Uterus (tissue), 4 donors: ENCODE data around the gene GMPPB. TPM values are rescaled to one million over a fixed set of nuclear protein-coding genes. Genes with fewer than 3 reads are reported as not detected.

Experiments used
- DNase-seq, 2 donors: peaks; one replicate each; pipeline ENCODE4 v3.0.0-alpha.2; 2019 to 2020
- H3K27ac ChIP-seq, 2 donors: fragments of 200-600 bp; sonication (generic); 1 replicate in 1 of 2; 2 replicates in 1 of 2; pipeline ENCODE4 v1.5.1; 2016 to 2018
- H3K27me3 ChIP-seq, 2 donors: fragments of 200-600 bp; sonication (generic); one replicate each; pipeline ENCODE4 v1.5.1; 2018 to 2019; ENCODE audit warnings: control low read depth in 1 of 2
- H3K36me3 ChIP-seq, 2 donors: fragments of 200-600 bp; sonication (generic); one replicate each; pipeline ENCODE4 v1.5.1; 2019; ENCODE audit warnings: control low read depth in 1 of 2
- H3K4me1 ChIP-seq, 2 donors: fragments of 200-600 bp; sonication (generic); one replicate each; pipeline ENCODE4 v1.5.1; 2018 to 2019; ENCODE audit warnings: control low read depth in 1 of 2
- H3K4me3 ChIP-seq, 2 donors: fragments of 200-600 bp; sonication (generic); 1 replicate in 1 of 2; 2 replicates in 1 of 2; pipeline ENCODE4 v1.5.1; 2018 to 2019; ENCODE audit warnings: mild to moderate bottlenecking in 1 of 2
- H3K9me3 ChIP-seq, 2 donors: fragments of 200-600 bp; sonication (generic); one replicate each; pipeline ENCODE4 v1.5.1; 2019; ENCODE audit warnings: control low read depth in 1 of 2
- POLR2A ChIP-seq, 2 donors: fragments of 450-650 bp; IDR thresholded peaks; one replicate each; pipeline ENCODE4 v1.6.1; 2016; ENCODE audit warnings: antibody characterized with exemption in 2 of 2, mild to moderate bottlenecking in 1 of 2, moderate library complexity in 1 of 2
- intact Hi-C: fragments of 100-400 bp; cut with DNase I; formaldehyde crosslinking; loops from one replicate; pipeline ENCODE4 v1.15.1; 2023; ENCODE audit warnings: low total_unique reads
- total RNA-seq, 4 donors: library from RNA; depleted of rRNA in 3 of 4; stranded (reverse); fragments of >200 nt in 3 of 4; gene quantifications; one replicate each; pipeline versions ENCODE4 v1.1.0 to v1.2.4, GENCODE V29; 2014 to 2023
- TF ChIP-seq, protein P1 (sequence below), 4 experiments: fragments of 200-600 bp in 2 of 4; fragments of 450-650 bp in 2 of 4; sonication (generic) in 2 of 4; IDR thresholded peaks; one replicate each; pipeline ENCODE4 v1.5.1; 2016 to 2019; ENCODE audit warnings: antibody characterized with exemption in 4 of 4, mild to moderate bottlenecking in 2 of 4, moderate library complexity in 1 of 4
- donor health status: DM: yes; HTN: yes; CAD: no.

Gene GMPPB
- total RNA-seq, 4 donors from 2014 or later = 7.7 to 44.8 (median 27.1) TPM

DNA sequence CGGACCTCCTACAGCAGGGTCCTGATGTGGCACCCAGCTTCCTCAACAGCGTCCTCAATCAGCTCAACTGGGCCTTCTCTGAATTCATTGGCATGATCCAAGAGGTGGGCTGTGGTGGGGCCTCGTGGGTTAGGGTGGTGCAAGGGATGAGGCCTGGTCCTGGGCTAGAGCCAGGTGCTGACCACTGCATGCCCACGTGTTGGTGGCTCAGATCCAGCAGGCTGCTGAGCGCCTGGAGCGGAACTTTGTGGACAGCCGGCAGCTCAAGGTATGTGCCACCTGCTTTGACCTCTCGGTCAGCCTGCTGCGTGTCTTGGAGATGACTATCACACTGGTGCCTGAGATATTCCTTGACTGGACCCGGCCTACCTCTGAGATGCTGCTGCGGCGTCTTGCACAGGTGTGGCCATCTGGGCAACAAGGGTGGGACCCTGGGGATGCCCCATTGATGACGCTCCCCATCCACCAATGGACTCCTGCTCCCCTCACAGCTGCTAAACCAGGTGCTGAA, 8.1 kb downstream of the GMPPB start:
- H3K4me3 ChIP-seq = no peak overlapping the region
- H3K9me3 ChIP-seq = no peaks in the 10 kb centered on the region
- intact Hi-C loops = no loop called here
- H3K4me1 ChIP-seq = peaks cover 0 to 4% of the 10 kb centered on the region in 2 donors
- no peaks in the 10 kb centered on the region for H3K36me3 ChIP-seq
- H3K27me3 ChIP-seq = no peaks in the 10 kb centered on the region
- DNase-seq = peak in 1 of 2 donors; percentile 22
- H3K27ac ChIP-seq = no peak overlapping the region
- TF ChIP-seq, protein P1, sequence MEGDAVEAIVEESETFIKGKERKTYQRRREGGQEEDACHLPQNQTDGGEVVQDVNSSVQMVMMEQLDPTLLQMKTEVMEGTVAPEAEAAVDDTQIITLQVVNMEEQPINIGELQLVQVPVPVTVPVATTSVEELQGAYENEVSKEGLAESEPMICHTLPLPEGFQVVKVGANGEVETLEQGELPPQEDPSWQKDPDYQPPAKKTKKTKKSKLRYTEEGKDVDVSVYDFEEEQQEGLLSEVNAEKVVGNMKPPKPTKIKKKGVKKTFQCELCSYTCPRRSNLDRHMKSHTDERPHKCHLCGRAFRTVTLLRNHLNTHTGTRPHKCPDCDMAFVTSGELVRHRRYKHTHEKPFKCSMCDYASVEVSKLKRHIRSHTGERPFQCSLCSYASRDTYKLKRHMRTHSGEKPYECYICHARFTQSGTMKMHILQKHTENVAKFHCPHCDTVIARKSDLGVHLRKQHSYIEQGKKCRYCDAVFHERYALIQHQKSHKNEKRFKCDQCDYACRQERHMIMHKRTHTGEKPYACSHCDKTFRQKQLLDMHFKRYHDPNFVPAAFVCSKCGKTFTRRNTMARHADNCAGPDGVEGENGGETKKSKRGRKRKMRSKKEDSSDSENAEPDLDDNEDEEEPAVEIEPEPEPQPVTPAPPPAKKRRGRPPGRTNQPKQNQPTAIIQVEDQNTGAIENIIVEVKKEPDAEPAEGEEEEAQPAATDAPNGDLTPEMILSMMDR (IDR thresholded peaks at IDR 0.05) = no peak
- no peak for TF ChIP-seq POLR2A (IDR thresholded peaks at IDR 0.05)

DNA sequence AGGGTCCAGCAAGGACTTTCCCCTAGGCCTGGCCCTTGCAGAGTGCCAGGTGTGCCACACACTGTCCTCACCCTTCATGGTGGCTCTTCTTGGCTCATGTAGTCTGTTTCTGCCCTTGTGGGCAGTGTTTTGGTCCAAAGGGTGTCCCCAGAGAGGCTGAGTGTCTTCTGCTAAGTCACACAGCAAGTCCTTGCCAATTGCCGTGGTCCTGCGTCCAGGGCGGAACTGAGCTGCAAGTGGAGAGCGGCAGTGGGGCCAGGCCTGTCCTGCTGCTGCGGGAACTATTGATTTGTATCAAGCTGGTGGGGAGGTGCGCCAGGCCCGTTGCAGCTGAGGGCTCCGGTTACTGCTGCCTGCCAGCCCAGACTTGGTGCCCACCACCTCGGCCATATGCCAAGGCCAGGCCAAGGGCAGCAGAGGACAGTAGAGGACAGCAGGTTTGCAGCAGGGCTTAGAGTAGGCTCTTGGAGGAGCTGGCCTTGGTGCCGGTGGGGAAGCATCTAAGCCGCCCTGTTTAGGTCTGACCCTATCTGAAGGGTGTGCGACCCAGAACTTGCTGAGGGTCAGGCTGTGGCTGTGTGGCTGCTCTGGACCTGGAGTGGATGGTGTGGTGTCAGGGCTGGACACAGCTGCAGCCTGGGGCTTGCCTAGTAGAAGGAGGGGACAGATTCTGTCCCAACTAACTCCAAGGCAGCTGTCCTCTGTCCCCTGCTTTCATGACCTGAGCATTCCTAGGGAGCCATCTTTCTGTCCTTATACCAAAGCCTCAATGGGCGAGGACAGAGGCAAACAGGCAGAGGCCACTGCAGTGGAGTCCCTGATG, 8.8 kb downstream of the GMPPB start:
- intact Hi-C loops = no loop called here
- TF ChIP-seq, protein P1 (IDR thresholded peaks at IDR 0.05) = no peak
- no peak for TF ChIP-seq POLR2A (IDR thresholded peaks at IDR 0.05)
- H3K27me3 ChIP-seq = no peaks in the 10 kb centered on the region
- H3K4me1 ChIP-seq = peaks cover 0 to 4% of the 10 kb centered on the region in 2 donors
- H3K36me3 ChIP-seq = no peaks in the 10 kb centered on the region
- no peak for DNase-seq
- no peaks in the 10 kb centered on the region for H3K9me3 ChIP-seq
- H3K27ac ChIP-seq = no peak overlapping the region
- no peak overlapping the region for H3K4me3 ChIP-seq

DNA sequence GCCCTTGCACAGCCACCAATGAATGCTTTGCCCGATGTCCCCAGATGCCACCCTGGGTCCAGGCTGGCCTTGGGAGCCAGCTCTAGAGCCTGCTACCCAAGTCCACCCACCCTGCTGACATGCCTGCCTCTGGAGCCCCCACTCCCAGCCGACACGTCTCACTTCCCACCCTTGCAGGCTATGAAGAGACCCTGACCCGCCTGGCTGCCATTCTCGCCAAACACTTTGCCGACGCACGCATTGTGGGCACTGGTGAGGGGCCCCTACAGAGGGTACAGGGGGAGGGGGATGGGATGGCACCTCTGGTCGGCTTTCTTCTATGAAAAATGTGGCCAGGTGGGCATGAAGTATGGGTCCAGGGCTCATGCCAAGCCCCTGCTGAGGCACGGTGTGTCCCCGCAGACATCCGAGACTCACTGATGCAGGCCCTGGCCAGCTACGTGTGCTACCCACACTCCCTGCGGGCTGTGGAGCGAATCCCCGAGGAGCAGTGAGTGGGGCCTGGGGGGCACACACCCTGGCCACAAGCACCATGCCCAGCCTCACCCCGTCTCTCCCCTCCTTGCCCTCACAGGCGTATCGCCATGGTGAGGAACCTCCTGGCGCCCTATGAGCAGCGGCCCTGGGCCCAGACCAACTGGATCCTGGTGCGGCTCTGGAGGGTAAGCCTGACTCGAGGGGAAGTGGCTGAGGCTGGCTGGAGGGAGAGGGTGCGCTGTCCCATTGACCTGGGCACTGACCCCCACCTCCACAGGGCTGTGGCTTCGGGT, 10.2 kb downstream of the GMPPB start:
- no peaks in the 10 kb centered on the region for H3K4me1 ChIP-seq
- no peak for TF ChIP-seq POLR2A (IDR thresholded peaks at IDR 0.05)
- TF ChIP-seq, protein P1 (IDR thresholded peaks at IDR 0.05) = no peak
- no peaks in the 10 kb centered on the region for H3K27me3 ChIP-seq
- no peak overlapping the region for H3K27ac ChIP-seq
- H3K4me3 ChIP-seq = no peak overlapping the region
- no peaks in the 10 kb centered on the region for H3K9me3 ChIP-seq
- peak; percentile 11 to 13 for DNase-seq
- H3K36me3 ChIP-seq = no peaks in the 10 kb centered on the region
- intact Hi-C loops = no loop called here

GRCh38 chr3:49712631-49713317, 11.0 kb downstream of the GMPPB start:
- TF ChIP-seq, protein P1 (IDR thresholded peaks at IDR 0.05) = no peak
- TF ChIP-seq POLR2A (IDR thresholded peaks at IDR 0.05) = no peak
- DNase-seq = no peak
- no peaks in the 10 kb centered on the region for H3K9me3 ChIP-seq
- no peaks in the 10 kb centered on the region for H3K4me1 ChIP-seq
- H3K27me3 ChIP-seq = no peaks in the 10 kb centered on the region
- H3K36me3 ChIP-seq = no peaks in the 10 kb centered on the region
- no peak overlapping the region for H3K4me3 ChIP-seq
- no peak overlapping the region for H3K27ac ChIP-seq
- intact Hi-C loops = no loop called here
